Osteocyte (in vitro differentiated cells): ENCODE data around the gene INO80B. TPM values are rescaled to one million over a fixed set of nuclear protein-coding genes. Genes with fewer than 3 reads are reported as not detected.

Experiments
- DNase-seq: peaks from one replicate; pipeline ENCODE4 v3.0.0; 2021; ENCODE audit warnings: mixed read lengths; ENCODE audit not compliant: unreplicated experiment; ENCODE audit errors: extremely low spot score
- H3K27ac Mint-ChIP-seq: one replicate; pipeline ENCODE4 v1.8.0; 2021; ENCODE audit warnings: mild to moderate bottlenecking, mixed read lengths; ENCODE audit not compliant: unreplicated experiment
- H3K27me3 Mint-ChIP-seq: one replicate; pipeline ENCODE4 v1.8.0; 2021; ENCODE audit warnings: mixed read lengths; ENCODE audit not compliant: unreplicated experiment
- H3K36me3 Mint-ChIP-seq: one replicate; pipeline ENCODE4 v1.8.0; 2021; ENCODE audit warnings: mixed read lengths; ENCODE audit not compliant: unreplicated experiment
- H3K4me1 Mint-ChIP-seq: one replicate; pipeline ENCODE4 v1.8.0; 2021; ENCODE audit warnings: mixed read lengths; ENCODE audit not compliant: unreplicated experiment
- H3K4me3 Mint-ChIP-seq: one replicate; pipeline ENCODE4 v1.8.0; 2021; ENCODE audit warnings: mild to moderate bottlenecking, moderate library complexity, mixed read lengths; ENCODE audit not compliant: unreplicated experiment
- H3K9me3 Mint-ChIP-seq: one replicate; pipeline ENCODE4 v1.8.0; 2021; ENCODE audit warnings: mixed read lengths; ENCODE audit not compliant: unreplicated experiment
- CTCF ChIP-seq: fragments of 200-600 bp; sonication (generic); IDR thresholded peaks from 2 replicates; pipeline ENCODE4 v1.5.0; 2021; ENCODE audit warnings: antibody characterized with exemption, mild to moderate bottlenecking, moderate library complexity
- total RNA-seq: library from RNA; stranded (reverse); gene quantifications from 2 replicates; pipeline ENCODE4 v1.2.1, GENCODE V29; 2021

Gene INO80B
- total RNA-seq, 1 donor from 2014 or later = 41.9 TPM

- Mint-ChIP-seq H3K9me3 (no peaks in the 10 kb centered on the region), H3K36me3 (peaks cover 8% of the 10 kb centered on the region), H3K4me3 (no peak overlapping the region), H3K4me1 (peaks cover 41% of the 10 kb centered on the region), H3K27ac (no peak overlapping the region), H3K27me3 (peaks cover 3% of the 10 kb centered on the region)
- DNase-seq = no peak
- TF ChIP-seq CTCF = no peak
Observed at GRCh38 chr2:74436111-74436805, 18.6 kb upstream of the INO80B start.

GRCh38 chr2:74436848-74437695 is 17.8 kb upstream of the INO80B start:
- no peak overlapping the region for H3K4me3 Mint-ChIP-seq
- no peaks in the 10 kb centered on the region for H3K9me3 Mint-ChIP-seq
- H3K27ac Mint-ChIP-seq = no peak overlapping the region
- peaks cover 41% of the 10 kb centered on the region for H3K4me1 Mint-ChIP-seq
- H3K27me3 Mint-ChIP-seq = peaks cover 3% of the 10 kb centered on the region
- DNase-seq = no peak
- no peak for TF ChIP-seq CTCF
- H3K36me3 Mint-ChIP-seq = peaks cover 4% of the 10 kb centered on the region

- H3K36me3 Mint-ChIP-seq = no peaks in the 10 kb centered on the region
- H3K27ac Mint-ChIP-seq = no peak overlapping the region
- H3K4me3 Mint-ChIP-seq = peak overlapping the region; percentile 36
- no peaks in the 10 kb centered on the region for H3K9me3 Mint-ChIP-seq
- DNase-seq = no peak
- peaks cover 41% of the 10 kb centered on the region for H3K4me1 Mint-ChIP-seq
- no peak for TF ChIP-seq CTCF
- H3K27me3 Mint-ChIP-seq = peaks cover 5% of the 10 kb centered on the region
Observed at GRCh38 chr2:74438248-74438647, 16.6 kb upstream of the INO80B start.

- DNase-seq = no peak
- no peaks in the 10 kb centered on the region for H3K9me3 Mint-ChIP-seq
Observed at GRCh38 chr2:74439373-74439772, 15.5 kb upstream of the INO80B start.

More at GRCh38 chr2:74439373-74439772, 15.5 kb upstream of the INO80B start:
- Mint-ChIP-seq H3K27ac (peak overlapping the region; percentile 78), H3K27me3 (peaks cover 5% of the 10 kb centered on the region), H3K36me3 (no peaks in the 10 kb centered on the region), H3K4me1 (peaks cover 47% of the 10 kb centered on the region), H3K4me3 (peak overlapping the region; percentile 88)
- no peak for TF ChIP-seq CTCF
